AG09309 (cell line): Measurements from ENCODE around the gene GTF3C5.
"Not testable (repeated sequence)": the region's sequence is repeated elsewhere in the genome, so short reads cannot be mapped to it uniquely, and the experiment has no call there.

Source experiments
- DNase-seq: peaks from one replicate; pipeline ENCODE4 v3.0.0-alpha.2; 2010; ENCODE audit warnings: low read depth
- H3K4me3 ChIP-seq: 2 replicates; pipeline ENCODE4 v1.5.1; 2011; ENCODE audit warnings: mild to moderate bottlenecking, low read depth, low read length, moderate library complexity; ENCODE audit not compliant: control insufficient read depth
- CTCF ChIP-seq: IDR thresholded peaks from 2 replicates; pipeline ENCODE4 v1.5.1; 2011; ENCODE audit warnings: mild to moderate bottlenecking, low read depth, low read length, inconsistent platforms; ENCODE audit not compliant: insufficient read depth, control insufficient read depth; ENCODE audit errors: missing control alignments

Gene GTF3C5

DNA sequence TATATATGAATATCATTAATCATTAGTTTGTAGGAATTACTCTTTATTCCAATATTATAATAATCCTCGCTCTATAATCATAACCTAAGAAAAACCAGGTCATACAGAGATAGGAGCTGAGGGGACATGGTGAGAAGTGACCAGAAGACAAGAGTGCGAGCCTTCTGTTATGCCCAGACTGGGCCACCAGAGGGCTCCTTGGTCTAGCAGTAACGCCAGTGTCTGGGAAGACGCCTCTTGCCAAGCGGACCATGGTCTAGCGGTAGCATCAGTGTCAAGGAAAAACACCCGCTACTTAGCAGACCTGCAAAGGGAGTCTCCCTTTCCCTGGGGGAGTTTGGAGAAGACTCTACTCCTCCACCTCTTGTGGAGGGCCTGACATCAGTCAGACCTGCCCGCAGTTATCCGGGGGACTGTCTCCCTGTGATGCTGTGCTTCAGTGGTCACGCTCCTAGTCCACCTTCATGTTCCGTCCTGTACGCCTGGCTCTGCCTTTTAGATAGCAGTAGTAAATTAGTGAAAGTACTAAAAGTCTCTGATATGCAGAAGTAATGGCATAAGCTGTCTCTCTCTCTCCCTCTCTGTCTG, 10.2 kb downstream of the GTF3C5 start:
- TF ChIP-seq CTCF = peak; percentile 68
- not testable (repeated sequence) for DNase-seq, H3K4me3 ChIP-seq

- no peak overlapping the region for H3K4me3 ChIP-seq
- TF ChIP-seq CTCF = no peak
- no peak for DNase-seq
Measured at GRCh38 chr9:133041958-133042357, 11.2 kb downstream of the GTF3C5 start.

GRCh38 chr9:133042676-133043075, 11.9 kb downstream of the GTF3C5 start:
- TF ChIP-seq CTCF = no peak
- no peak overlapping the region for H3K4me3 ChIP-seq
- no peak for DNase-seq

DNA sequence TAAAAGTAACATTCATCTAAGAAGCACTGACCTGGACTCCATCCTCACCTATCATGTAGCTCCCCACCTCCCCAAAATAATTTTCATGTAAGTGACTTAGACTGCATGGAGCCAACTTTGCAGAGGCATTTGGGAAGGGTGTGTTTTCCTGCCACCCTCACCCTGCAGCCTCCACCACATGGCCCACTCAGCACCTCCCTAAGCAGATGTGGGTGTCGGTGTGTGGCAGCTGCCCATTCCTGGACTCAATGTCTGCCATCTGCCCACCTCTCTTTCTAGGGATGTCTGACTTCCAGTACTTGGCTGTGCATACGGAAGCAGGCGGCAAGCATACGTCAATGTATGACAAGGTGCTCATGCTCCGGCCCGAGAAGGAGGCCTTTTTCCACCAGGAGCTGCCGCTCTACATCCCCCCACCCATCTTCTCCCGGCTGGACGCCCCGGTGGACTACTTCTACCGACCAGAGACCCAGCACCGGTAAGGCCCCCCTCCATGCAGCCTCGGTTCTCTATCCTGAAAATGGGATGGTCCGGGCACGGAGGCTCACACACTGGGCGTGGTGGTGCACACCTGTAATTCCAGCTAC, 12.7 kb downstream of the GTF3C5 start:
- DNase-seq = no peak
- TF ChIP-seq CTCF = no peak
- no peak overlapping the region for H3K4me3 ChIP-seq

- H3K4me3 ChIP-seq = no peak overlapping the region
- TF ChIP-seq CTCF = no peak
- no peak for DNase-seq
Measured at GRCh38 chr9:133044125-133044524, 13.3 kb downstream of the GTF3C5 start.

DNA sequence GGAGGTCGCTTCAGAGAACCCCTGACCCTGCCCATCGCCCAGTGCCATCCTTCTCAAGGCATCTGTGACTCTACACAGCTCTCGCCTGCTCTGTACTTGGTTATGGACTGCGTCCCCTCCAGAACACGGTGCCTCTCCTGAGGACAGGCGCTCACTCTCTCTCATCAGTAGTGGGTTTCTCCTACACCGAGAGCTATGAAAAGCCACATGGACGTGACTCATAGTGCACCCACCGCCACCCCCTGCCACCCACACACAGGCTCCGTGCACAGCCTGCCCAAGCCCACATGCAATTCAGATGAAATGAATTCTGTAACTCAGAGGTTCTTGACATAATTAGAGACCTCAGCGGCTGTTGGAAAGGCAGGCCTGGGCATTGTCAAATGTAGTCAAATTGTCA, 13.9 kb downstream of the GTF3C5 start:
- DNase-seq = no peak
- TF ChIP-seq CTCF = no peak
- no peak overlapping the region for H3K4me3 ChIP-seq
